Neural cell (in vitro differentiated cells): Measurements from ENCODE around the gene SPSB3. TPM values are rescaled to one million over a fixed set of nuclear protein-coding genes. Genes with fewer than 3 reads are reported as not detected.

Experiments used
- H2AFZ ChIP-seq: fragments of 200-600, 300-800 bp; sonication (generic), shearing (Covaris generic); 2 replicates; pipeline ENCODE4 v1.6.0; 2014; ENCODE audit warnings: low read depth, mild to moderate bottlenecking, antibody characterized with exemption, low read length, moderate library complexity
- H3F3A ChIP-seq: fragments of 200-600 bp; shearing (Covaris generic); 2 replicates; pipeline ENCODE4 v1.6.1; 2016; ENCODE audit warnings: mild to moderate bottlenecking, moderate library complexity, mixed read lengths, antibody characterized with exemption, low read length; ENCODE audit not compliant: insufficient read depth, poor library complexity, severe bottlenecking
- H3K27ac ChIP-seq: fragments of 200-600, 300-800 bp; sonication (generic), shearing (Covaris generic); 2 replicates; pipeline ENCODE4 v1.5.1; 2014; ENCODE audit warnings: mild to moderate bottlenecking, low read length, moderate library complexity
- H3K27me3 ChIP-seq: fragments of 300-800, 200-600 bp; sonication (generic), shearing (Covaris generic); 2 replicates; pipeline ENCODE4 v1.6.0; 2014; ENCODE audit warnings: mild to moderate bottlenecking, low read depth, low read length, moderate library complexity; ENCODE audit not compliant: insufficient read depth
- H3K36me3 ChIP-seq: fragments of 300-800, 200-600 bp; sonication (generic), shearing (Covaris generic); 2 replicates; pipeline ENCODE4 v1.5.1; 2014; ENCODE audit warnings: mild to moderate bottlenecking, antibody characterized with exemption, low read length, moderate library complexity; ENCODE audit not compliant: insufficient read depth
- H3K4me2 ChIP-seq: fragments of 300-800, 200-600 bp; sonication (generic), shearing (Covaris generic); 2 replicates; pipeline ENCODE4 v1.6.0; 2014; ENCODE audit warnings: mild to moderate bottlenecking, low read length
- H3K4me3 ChIP-seq: fragments of 300-800, 200-600 bp; sonication (generic), shearing (Covaris generic); 2 replicates; pipeline ENCODE4 v1.5.1; 2014; ENCODE audit warnings: mild to moderate bottlenecking, low read length, moderate library complexity
- H3K79me2 ChIP-seq: fragments of 200-600 bp; shearing (Covaris generic); replicated peaks from 2 replicates; pipeline ENCODE4 v1.6.0; 2014; ENCODE audit warnings: mild to moderate bottlenecking, low read length, moderate library complexity; ENCODE audit not compliant: insufficient read depth
- H3K9ac ChIP-seq: fragments of 300-800, 200-600 bp; sonication (generic), shearing (Covaris generic); 2 replicates; pipeline ENCODE4 v1.6.1; 2016; ENCODE audit warnings: mild to moderate bottlenecking, low read length, mixed read lengths
- H3K9me2 ChIP-seq: fragments of 200-600 bp; shearing (Covaris generic); 2 replicates; pipeline ENCODE4 v1.6.1; 2016; ENCODE audit warnings: mild to moderate bottlenecking, low read length, mixed read lengths; ENCODE audit not compliant: insufficient read depth
- H3K9me3 ChIP-seq: fragments of 200-600, 300-800 bp; sonication (generic), shearing (Covaris generic); 2 replicates; pipeline ENCODE4 v1.6.1; 2016; ENCODE audit warnings: mild to moderate bottlenecking, mixed run types, low read length, moderate library complexity, mixed read lengths
- H4K20me1 ChIP-seq: fragments of 200-600 bp; shearing (Covaris generic); 2 replicates; pipeline ENCODE4 v1.6.1; 2016; ENCODE audit warnings: mild to moderate bottlenecking, mixed run types; ENCODE audit not compliant: insufficient read depth
- EP300 ChIP-seq: fragments of 450-650 bp; conservative IDR thresholded peaks from 2 replicates; pipeline ENCODE4 v1.6.1; 2014; ENCODE audit warnings: antibody characterized with exemption, mild to moderate bottlenecking, moderate library complexity; ENCODE audit not compliant: poor library complexity, severe bottlenecking
- EZH2 ChIP-seq: fragments of 200-600, 300-800 bp; shearing (Covaris generic), sonication (generic); IDR thresholded peaks from 2 replicates; pipeline ENCODE4 v1.6.1; 2014; ENCODE audit warnings: antibody characterized with exemption, low read length, borderline replicate concordance, mild to moderate bottlenecking; ENCODE audit not compliant: insufficient read depth, poor library complexity, severe bottlenecking
- MXI1 ChIP-seq: fragments of 450-650 bp; conservative IDR thresholded peaks from 2 replicates; pipeline ENCODE4 v1.6.1; 2014; ENCODE audit warnings: antibody characterized with exemption, mild to moderate bottlenecking; ENCODE audit not compliant: poor library complexity, severe bottlenecking
- POLR2AphosphoS5 ChIP-seq: IDR thresholded peaks from 2 replicates; pipeline ENCODE4 v1.6.1; 2012
- RAD21 ChIP-seq: fragments of 450-650 bp; conservative IDR thresholded peaks from 2 replicates; pipeline ENCODE4 v1.6.1; 2014; ENCODE audit warnings: antibody characterized with exemption, mild to moderate bottlenecking, moderate library complexity
- polyA plus RNA-seq: library from polyadenylated mRNA; depleted of rRNA; stranded (reverse); fragments of >200 nt; gene quantifications from 2 replicates; pipeline ENCODE4 v1.2.3, GENCODE V29; 2014
- TF ChIP-seq, protein P1 (sequence below): IDR thresholded peaks from 2 replicates; pipeline ENCODE4 v1.6.1; 2012; ENCODE audit warnings: borderline replicate concordance
- TF ChIP-seq, protein P2 (sequence below): fragments of 450-650 bp; IDR thresholded peaks from 2 replicates; pipeline ENCODE4 v1.5.1; 2014; ENCODE audit warnings: antibody characterized with exemption, mild to moderate bottlenecking, moderate library complexity; ENCODE audit not compliant: poor library complexity, severe bottlenecking

Gene SPSB3
- polyA plus RNA-seq, 1 donor from 2014 or later, result 315 TPM

DNA sequence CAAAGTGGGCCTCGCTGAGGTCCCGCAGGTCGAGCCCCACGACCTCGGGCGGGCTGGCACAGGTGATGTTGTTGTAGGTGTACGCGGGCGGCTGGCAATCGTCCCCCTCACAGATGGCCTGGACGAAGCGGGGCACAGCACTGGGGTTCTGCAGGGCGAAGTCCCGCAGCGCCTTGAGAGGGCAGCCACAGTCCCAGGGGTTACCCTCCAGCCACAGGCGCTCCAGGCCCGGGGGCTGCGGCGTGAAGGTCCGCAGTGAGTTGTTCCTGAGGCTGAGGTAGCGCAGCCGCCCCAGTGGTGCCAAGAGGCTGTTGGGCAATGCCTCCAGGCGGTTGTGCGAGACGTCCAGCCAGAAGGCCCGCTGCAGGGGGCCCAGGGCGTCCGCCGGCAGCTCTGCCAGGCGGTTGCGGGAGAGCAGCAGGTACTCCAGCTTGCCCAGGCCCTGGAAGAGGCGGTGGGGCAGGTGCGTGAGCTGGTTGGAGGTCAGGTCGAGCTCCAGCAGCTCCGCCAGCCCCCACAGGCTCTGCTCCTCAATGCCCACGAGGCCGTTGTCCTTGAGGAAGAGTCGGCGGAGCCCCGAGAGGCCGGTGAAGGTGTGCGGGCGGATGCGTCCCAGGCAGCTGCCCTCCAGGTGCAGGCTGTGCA is 8.4 kb upstream of the SPSB3 start:
- Histone ChIP-seq H3F3A (no peaks in the 10 kb centered on the region), H3K27me3 (no peaks in the 10 kb centered on the region), H3K9me3 (no peaks in the 10 kb centered on the region), H2AFZ (no peak overlapping the region), H3K4me2 (no peak overlapping the region), H3K4me3 (no peak overlapping the region), H3K9me2 (no peaks in the 10 kb centered on the region), H3K27ac (no peak overlapping the region), H3K9ac (no peak overlapping the region), H3K79me2 (no peaks in the 10 kb centered on the region), H3K36me3 (no peaks in the 10 kb centered on the region), H4K20me1 (no peaks in the 10 kb centered on the region)
- TF ChIP-seq, protein P1, sequence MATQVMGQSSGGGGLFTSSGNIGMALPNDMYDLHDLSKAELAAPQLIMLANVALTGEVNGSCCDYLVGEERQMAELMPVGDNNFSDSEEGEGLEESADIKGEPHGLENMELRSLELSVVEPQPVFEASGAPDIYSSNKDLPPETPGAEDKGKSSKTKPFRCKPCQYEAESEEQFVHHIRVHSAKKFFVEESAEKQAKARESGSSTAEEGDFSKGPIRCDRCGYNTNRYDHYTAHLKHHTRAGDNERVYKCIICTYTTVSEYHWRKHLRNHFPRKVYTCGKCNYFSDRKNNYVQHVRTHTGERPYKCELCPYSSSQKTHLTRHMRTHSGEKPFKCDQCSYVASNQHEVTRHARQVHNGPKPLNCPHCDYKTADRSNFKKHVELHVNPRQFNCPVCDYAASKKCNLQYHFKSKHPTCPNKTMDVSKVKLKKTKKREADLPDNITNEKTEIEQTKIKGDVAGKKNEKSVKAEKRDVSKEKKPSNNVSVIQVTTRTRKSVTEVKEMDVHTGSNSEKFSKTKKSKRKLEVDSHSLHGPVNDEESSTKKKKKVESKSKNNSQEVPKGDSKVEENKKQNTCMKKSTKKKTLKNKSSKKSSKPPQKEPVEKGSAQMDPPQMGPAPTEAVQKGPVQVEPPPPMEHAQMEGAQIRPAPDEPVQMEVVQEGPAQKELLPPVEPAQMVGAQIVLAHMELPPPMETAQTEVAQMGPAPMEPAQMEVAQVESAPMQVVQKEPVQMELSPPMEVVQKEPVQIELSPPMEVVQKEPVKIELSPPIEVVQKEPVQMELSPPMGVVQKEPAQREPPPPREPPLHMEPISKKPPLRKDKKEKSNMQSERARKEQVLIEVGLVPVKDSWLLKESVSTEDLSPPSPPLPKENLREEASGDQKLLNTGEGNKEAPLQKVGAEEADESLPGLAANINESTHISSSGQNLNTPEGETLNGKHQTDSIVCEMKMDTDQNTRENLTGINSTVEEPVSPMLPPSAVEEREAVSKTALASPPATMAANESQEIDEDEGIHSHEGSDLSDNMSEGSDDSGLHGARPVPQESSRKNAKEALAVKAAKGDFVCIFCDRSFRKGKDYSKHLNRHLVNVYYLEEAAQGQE, result no peak
- TF ChIP-seq EZH2 (no peak), MXI1 (no peak), RAD21 (no peak), EP300 (no peak), POLR2AphosphoS5 (no peak)
- TF ChIP-seq, protein P2, sequence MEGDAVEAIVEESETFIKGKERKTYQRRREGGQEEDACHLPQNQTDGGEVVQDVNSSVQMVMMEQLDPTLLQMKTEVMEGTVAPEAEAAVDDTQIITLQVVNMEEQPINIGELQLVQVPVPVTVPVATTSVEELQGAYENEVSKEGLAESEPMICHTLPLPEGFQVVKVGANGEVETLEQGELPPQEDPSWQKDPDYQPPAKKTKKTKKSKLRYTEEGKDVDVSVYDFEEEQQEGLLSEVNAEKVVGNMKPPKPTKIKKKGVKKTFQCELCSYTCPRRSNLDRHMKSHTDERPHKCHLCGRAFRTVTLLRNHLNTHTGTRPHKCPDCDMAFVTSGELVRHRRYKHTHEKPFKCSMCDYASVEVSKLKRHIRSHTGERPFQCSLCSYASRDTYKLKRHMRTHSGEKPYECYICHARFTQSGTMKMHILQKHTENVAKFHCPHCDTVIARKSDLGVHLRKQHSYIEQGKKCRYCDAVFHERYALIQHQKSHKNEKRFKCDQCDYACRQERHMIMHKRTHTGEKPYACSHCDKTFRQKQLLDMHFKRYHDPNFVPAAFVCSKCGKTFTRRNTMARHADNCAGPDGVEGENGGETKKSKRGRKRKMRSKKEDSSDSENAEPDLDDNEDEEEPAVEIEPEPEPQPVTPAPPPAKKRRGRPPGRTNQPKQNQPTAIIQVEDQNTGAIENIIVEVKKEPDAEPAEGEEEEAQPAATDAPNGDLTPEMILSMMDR, result no peak

DNA sequence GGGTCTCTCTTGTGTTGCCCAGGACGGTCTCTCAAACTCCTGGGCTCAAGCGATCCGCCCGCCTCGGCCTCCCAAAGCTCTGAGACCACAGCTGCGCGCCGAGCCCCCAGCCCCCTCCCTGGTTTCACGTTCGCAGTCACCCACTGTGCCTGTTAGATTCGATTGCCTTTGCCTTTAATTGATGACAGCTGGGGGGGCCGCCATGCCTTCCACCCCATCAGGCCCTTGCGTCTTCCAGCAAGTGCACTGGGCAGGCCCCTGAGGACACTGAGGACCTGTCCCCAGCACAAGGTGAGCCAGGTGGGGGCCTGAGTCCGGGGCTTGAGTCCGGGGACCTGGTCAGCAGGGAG is 7.9 kb upstream of the SPSB3 start:
- Histone ChIP-seq H3K9me2 (no peaks in the 10 kb centered on the region), H3K9me3 (no peaks in the 10 kb centered on the region), H3K27ac (no peak overlapping the region), H2AFZ (no peak overlapping the region), H4K20me1 (no peaks in the 10 kb centered on the region), H3K27me3 (no peaks in the 10 kb centered on the region), H3K4me2 (no peak overlapping the region), H3K36me3 (no peaks in the 10 kb centered on the region), H3K4me3 (no peak overlapping the region), H3K9ac (no peak overlapping the region), H3K79me2 (peaks cover under 1% of the 10 kb centered on the region), H3F3A (no peaks in the 10 kb centered on the region)
- TF ChIP-seq, protein P2, result no peak
- TF ChIP-seq MXI1, result no peak
